ENCODE data around the gene TDRD15.

DNA sequence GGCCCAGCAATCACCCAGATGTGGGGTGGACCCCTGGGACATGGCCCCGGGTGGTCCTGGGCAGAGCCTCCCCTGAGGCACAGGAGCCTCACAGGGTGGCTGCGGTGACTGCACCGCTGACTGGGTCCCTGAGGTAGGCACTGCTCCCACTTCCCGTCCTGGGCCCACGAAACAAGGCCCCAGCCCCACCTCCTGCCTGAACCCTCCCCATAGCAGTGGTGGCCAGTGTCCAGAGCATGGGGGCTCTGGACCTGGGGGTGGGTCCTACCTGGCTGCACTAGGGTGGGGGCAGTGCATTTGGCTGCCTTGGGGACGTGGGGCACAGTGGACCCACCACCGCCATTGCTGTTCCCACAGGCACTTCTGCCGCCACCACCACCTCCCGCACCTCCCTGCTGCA lies 39.4 kb downstream of the TDRD15 start:
- TF ChIP-seq CTCF (conservative IDR thresholded peaks at IDR 0.05; ENCODE audit: low read depth, low read length) (no peak), MAZ (IDR thresholded peaks at IDR 0.05; ENCODE audit: borderline replicate concordance, low read depth, low read length) (no peak), USF2 (IDR thresholded peaks at IDR 0.05; ENCODE audit: low read depth, low read length) (no peak), POLR2A (IDR thresholded peaks at IDR 0.05; ENCODE audit: low read depth, low read length) (no peak), RFX5 (IDR thresholded peaks at IDR 0.05; ENCODE audit: low read depth, low read length) (no peak), CHD1 (IDR thresholded peaks at IDR 0.05; ENCODE audit: low read depth, low read length) (no peak), RCOR1 (IDR thresholded peaks at IDR 0.05; ENCODE audit: insufficient replicate concordance, low read length) (no peak), FOS (IDR thresholded peaks at IDR 0.05; ENCODE audit: low read depth, low read length) (no peak), RAD21 (IDR thresholded peaks at IDR 0.05; ENCODE audit: low read length) (no peak)
